IPS-NIHi7 (cell line): ENCODE results near the gene SLC39A2.
"Not testable (repeated sequence)": the region's sequence is repeated elsewhere in the genome, so short reads cannot be mapped to it uniquely, and the experiment has no call there.

ENCODE experiments used
- DNase-seq: peaks from one replicate; pipeline ENCODE4 v3.0.0; 2012; ENCODE audit warnings: mixed read lengths; ENCODE audit errors: extremely low spot score

SLC39A2 gene

GRCh38 chr14:20997115-20997514 is 2.0 kb upstream of the SLC39A2 start:
- no peak for DNase-seq

- DNase-seq = no peak
Measured at GRCh38 chr14:20997564-20997963, 1.5 kb upstream of the SLC39A2 start.

- DNase-seq = no peak
Measured at GRCh38 chr14:20998139-20998538, 954 bp upstream of the SLC39A2 start.

- DNase-seq = no peak
Measured at GRCh38 chr14:20999591-20999990, 498 bp downstream of the SLC39A2 start.

- DNase-seq = no peak
Measured at GRCh38 chr14:21001218-21001617, 2.1 kb downstream of the SLC39A2 start.

GRCh38 chr14:21003788-21004346 is 4.8 kb downstream of the SLC39A2 start:
- DNase-seq = no peak

- DNase-seq = not testable (repeated sequence)
Measured at GRCh38 chr14:21009721-21010120, 10.6 kb downstream of the SLC39A2 start.

GRCh38 chr14:21011136-21011535 is 12.0 kb downstream of the SLC39A2 start:
- no peak for DNase-seq

- DNase-seq = peak; percentile 83
Measured at GRCh38 chr14:21014761-21015190, 15.7 kb downstream of the SLC39A2 start.

GRCh38 chr14:21015312-21015711 is 16.2 kb downstream of the SLC39A2 start:
- DNase-seq = no peak

GRCh38 chr14:21016413-21017190 is 17.5 kb downstream of the SLC39A2 start:
- DNase-seq = no peak

- DNase-seq = no peak
Measured at GRCh38 chr14:21017528-21018245, 18.6 kb downstream of the SLC39A2 start.

- DNase-seq = no peak
Measured at GRCh38 chr14:21018286-21018685, 19.2 kb downstream of the SLC39A2 start.

GRCh38 chr14:21018781-21019180 is 19.7 kb downstream of the SLC39A2 start:
- DNase-seq = no peak

GRCh38 chr14:21019366-21019765 is 20.3 kb downstream of the SLC39A2 start:
- DNase-seq = no peak

- no peak for DNase-seq
Measured at GRCh38 chr14:21020977-21021545, 22.0 kb downstream of the SLC39A2 start.

GRCh38 chr14:21022686-21023085 is 23.6 kb downstream of the SLC39A2 start:
- DNase-seq = no peak

GRCh38 chr14:21023174-21023573 is 24.1 kb downstream of the SLC39A2 start:
- DNase-seq = no peak

GRCh38 chr14:21023817-21024584 is 24.9 kb downstream of the SLC39A2 start:
- DNase-seq = peak; percentile 21

GRCh38 chr14:21024585-21025370 is 25.7 kb downstream of the SLC39A2 start, which contains the start of gene NDRG2:
Gene NDRG2, minus strand, starts transcription at chr14:21025061. Its CDS starts 1,746 bp downstream, at chr14:21023315.
- peak; percentile 94 for DNase-seq
